GM23338 (cell line): Measurements from ENCODE around the gene THOC2. TPM values are rescaled to one million over a fixed set of nuclear protein-coding genes. Genes with fewer than 3 reads are reported as not detected.

Source experiments
- ATAC-seq: fragments of 200-7000 bp; cut with Tn5 transposase; 3 replicates; pipeline ENCODE4 v1.9.1; 2020
- DNase-seq: peaks from one replicate; pipeline ENCODE4 v3.0.0-alpha.2; 2015; ENCODE audit warnings: low spot score
- H2AFZ ChIP-seq: fragments of 200-600 bp; sonication (generic); 2 replicates; pipeline ENCODE4 v1.8.0; 2016; ENCODE audit warnings: antibody characterized with exemption, mild to moderate bottlenecking, moderate library complexity
- H3F3A ChIP-seq: fragments of 200-600 bp; sonication (generic); replicated peaks from 2 replicates; pipeline ENCODE4 v1.8.0; 2017; ENCODE audit warnings: antibody characterized with exemption, mixed run types, low read depth
- H3K27ac ChIP-seq: fragments of 200-600 bp; sonication (generic); 2 replicates; pipeline ENCODE4 v1.6.1; 2016; ENCODE audit warnings: low read depth
- H3K27me3 ChIP-seq: fragments of 200-600 bp; sonication (generic); 2 replicates; pipeline ENCODE4 v1.8.0; 2016; ENCODE audit warnings: mild to moderate bottlenecking, mixed run types, moderate library complexity; ENCODE audit not compliant: insufficient read depth
- H3K36me3 ChIP-seq: fragments of 200-600 bp; sonication (generic); 2 replicates; pipeline ENCODE4 v1.8.0; 2016; ENCODE audit warnings: mild to moderate bottlenecking; ENCODE audit not compliant: insufficient read depth
- H3K4me1 ChIP-seq: fragments of 200-600 bp; sonication (generic); 2 replicates; pipeline ENCODE4 v1.8.0; 2016; ENCODE audit warnings: mild to moderate bottlenecking, moderate library complexity; ENCODE audit not compliant: insufficient read depth
- H3K4me2 ChIP-seq: fragments of 200-600 bp; sonication (generic); 2 replicates; pipeline ENCODE4 v1.7.1; 2017; ENCODE audit warnings: mixed run types
- H3K4me3 ChIP-seq: fragments of 200-600 bp; sonication (generic); 2 replicates; pipeline ENCODE4 v1.6.1; 2016; ENCODE audit warnings: mixed run types
- H3K79me2 ChIP-seq: fragments of 200-600 bp; sonication (generic); replicated peaks from 2 replicates; pipeline ENCODE4 v1.8.0; 2017; ENCODE audit warnings: mild to moderate bottlenecking; ENCODE audit not compliant: insufficient read depth
- H3K9me2 ChIP-seq: fragments of 200-600 bp; sonication (generic); 2 replicates; pipeline ENCODE4 v1.8.0; 2017; ENCODE audit not compliant: insufficient read depth
- H4K20me1 ChIP-seq: fragments of 200-600 bp; sonication (generic); replicated peaks from 2 replicates; pipeline ENCODE4 v1.8.0; 2017; ENCODE audit warnings: mild to moderate bottlenecking; ENCODE audit not compliant: insufficient read depth
- H3K27ac Mint-ChIP-seq: 2 replicates; pipeline ENCODE4 v1.8.0; 2020; ENCODE audit warnings: inconsistent platforms, mild to moderate bottlenecking, moderate library complexity, mixed read lengths
- H3K27me3 Mint-ChIP-seq: 3 replicates; pipeline ENCODE4 v1.8.0; 2022; ENCODE audit warnings: low read depth, mild to moderate bottlenecking, moderate library complexity, mixed read lengths, inconsistent platforms; ENCODE audit not compliant: insufficient read depth, poor library complexity
- H3K36me3 Mint-ChIP-seq: 3 replicates; pipeline ENCODE4 v1.8.0; 2021; ENCODE audit warnings: low read depth, mild to moderate bottlenecking, inconsistent platforms, moderate library complexity, mixed read lengths
- H3K4me1 Mint-ChIP-seq: 3 replicates; pipeline ENCODE4 v1.8.0; 2020; ENCODE audit warnings: mild to moderate bottlenecking, inconsistent platforms, mixed read lengths
- H3K4me3 Mint-ChIP-seq: 3 replicates; pipeline ENCODE4 v1.8.0; 2021; ENCODE audit warnings: moderate library complexity, mild to moderate bottlenecking, inconsistent platforms, mixed read lengths
- H3K9me3 Mint-ChIP-seq: 3 replicates; pipeline ENCODE4 v1.8.0; 2020; ENCODE audit warnings: moderate library complexity, mild to moderate bottlenecking, inconsistent platforms, mixed read lengths
- CREB1 ChIP-seq: fragments of 250-450 bp; sonication (Bioruptor Pico); IDR thresholded peaks from 2 replicates; pipeline ENCODE4 v1.5.0; 2020; ENCODE audit warnings: low read depth, mild to moderate bottlenecking, moderate library complexity
- JUNB ChIP-seq: IDR thresholded peaks from one replicate; pipeline ENCODE4 v1.6.1; 2016; ENCODE audit warnings: antibody characterized with exemption; ENCODE audit not compliant: unreplicated experiment
- NANOG ChIP-seq: IDR thresholded peaks from 2 replicates; pipeline ENCODE4 v1.6.1; 2016; ENCODE audit warnings: antibody characterized with exemption, borderline replicate concordance
- POLR2AphosphoS5 ChIP-seq: IDR thresholded peaks from 2 replicates; pipeline ENCODE4 v1.6.1; 2016; ENCODE audit warnings: antibody characterized with exemption, low read depth
- ZNF331 ChIP-seq: fragments of 250-450 bp; sonication (Bioruptor Pico); IDR thresholded peaks from 2 replicates; pipeline ENCODE4 v1.5.0; 2020; ENCODE audit warnings: low read depth, mild to moderate bottlenecking, moderate library complexity
- polyA plus RNA-seq: library from polyadenylated mRNA; unstranded; fragments of >200 nt; fragmentation: Nextera tagmentation; extraction: Ambion mirVana; gene quantifications from 2 replicates; pipeline ENCODE4 v1.2.1, GENCODE V29; 2016
- total RNA-seq: library from RNA; depleted of rRNA; stranded (reverse); fragments of >200 nt; shearing (Covaris generic); gene quantifications from 2 replicates; pipeline ENCODE4 v1.2.3, GENCODE V29; 2014
- TF ChIP-seq, protein P1 (sequence below): IDR thresholded peaks from one replicate; pipeline ENCODE4 v1.6.1; 2018; ENCODE audit warnings: antibody characterized with exemption; ENCODE audit not compliant: unreplicated experiment
- TF ChIP-seq, protein P2 (sequence below): IDR thresholded peaks from 2 replicates; pipeline ENCODE4 v1.6.1; 2016; ENCODE audit warnings: antibody characterized with exemption
- TF ChIP-seq, protein P3 (sequence below), 2 experiments: fragments of 200-600 bp in 1 of 2; sonication (generic) in 1 of 2; conservative IDR thresholded peaks; 2 replicates each; pipeline versions ENCODE4 v1.5.1 to v1.6.1; 2016 to 2017; ENCODE audit warnings: antibody characterized with exemption in 2 of 2, low read depth in 2 of 2, mild to moderate bottlenecking in 2 of 2, moderate library complexity in 1 of 2

The THOC2 gene
- total and polyA plus RNA-seq, 2 experiments from 2014 or later: 86.6 to 138 TPM

DNA sequence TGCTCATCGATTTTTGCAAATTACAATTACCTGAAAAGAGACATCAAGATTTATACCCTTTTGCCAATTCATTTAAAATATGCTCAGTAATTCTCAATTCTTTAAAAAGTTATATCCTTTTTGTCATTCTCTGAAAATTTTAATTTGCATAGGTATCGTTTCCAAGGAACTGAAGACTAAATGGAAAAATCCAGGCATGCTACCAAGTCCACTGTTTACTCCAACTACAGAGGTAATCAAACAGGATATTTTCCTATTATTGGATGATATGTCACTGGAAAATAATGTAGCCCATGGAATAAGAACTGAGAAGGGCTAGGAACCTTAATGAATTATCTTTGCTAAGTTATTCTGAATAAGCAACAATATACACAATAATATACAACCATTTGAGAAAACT, 132.7 kb downstream of the THOC2 start (continued):
- TF ChIP-seq, protein P1, sequence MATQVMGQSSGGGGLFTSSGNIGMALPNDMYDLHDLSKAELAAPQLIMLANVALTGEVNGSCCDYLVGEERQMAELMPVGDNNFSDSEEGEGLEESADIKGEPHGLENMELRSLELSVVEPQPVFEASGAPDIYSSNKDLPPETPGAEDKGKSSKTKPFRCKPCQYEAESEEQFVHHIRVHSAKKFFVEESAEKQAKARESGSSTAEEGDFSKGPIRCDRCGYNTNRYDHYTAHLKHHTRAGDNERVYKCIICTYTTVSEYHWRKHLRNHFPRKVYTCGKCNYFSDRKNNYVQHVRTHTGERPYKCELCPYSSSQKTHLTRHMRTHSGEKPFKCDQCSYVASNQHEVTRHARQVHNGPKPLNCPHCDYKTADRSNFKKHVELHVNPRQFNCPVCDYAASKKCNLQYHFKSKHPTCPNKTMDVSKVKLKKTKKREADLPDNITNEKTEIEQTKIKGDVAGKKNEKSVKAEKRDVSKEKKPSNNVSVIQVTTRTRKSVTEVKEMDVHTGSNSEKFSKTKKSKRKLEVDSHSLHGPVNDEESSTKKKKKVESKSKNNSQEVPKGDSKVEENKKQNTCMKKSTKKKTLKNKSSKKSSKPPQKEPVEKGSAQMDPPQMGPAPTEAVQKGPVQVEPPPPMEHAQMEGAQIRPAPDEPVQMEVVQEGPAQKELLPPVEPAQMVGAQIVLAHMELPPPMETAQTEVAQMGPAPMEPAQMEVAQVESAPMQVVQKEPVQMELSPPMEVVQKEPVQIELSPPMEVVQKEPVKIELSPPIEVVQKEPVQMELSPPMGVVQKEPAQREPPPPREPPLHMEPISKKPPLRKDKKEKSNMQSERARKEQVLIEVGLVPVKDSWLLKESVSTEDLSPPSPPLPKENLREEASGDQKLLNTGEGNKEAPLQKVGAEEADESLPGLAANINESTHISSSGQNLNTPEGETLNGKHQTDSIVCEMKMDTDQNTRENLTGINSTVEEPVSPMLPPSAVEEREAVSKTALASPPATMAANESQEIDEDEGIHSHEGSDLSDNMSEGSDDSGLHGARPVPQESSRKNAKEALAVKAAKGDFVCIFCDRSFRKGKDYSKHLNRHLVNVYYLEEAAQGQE: no peak
- TF ChIP-seq ZNF331 (CRISPR knock-in tag) (no peak), JUNB (no peak), POLR2AphosphoS5 (no peak), NANOG (no peak)
- TF ChIP-seq, protein P2, sequence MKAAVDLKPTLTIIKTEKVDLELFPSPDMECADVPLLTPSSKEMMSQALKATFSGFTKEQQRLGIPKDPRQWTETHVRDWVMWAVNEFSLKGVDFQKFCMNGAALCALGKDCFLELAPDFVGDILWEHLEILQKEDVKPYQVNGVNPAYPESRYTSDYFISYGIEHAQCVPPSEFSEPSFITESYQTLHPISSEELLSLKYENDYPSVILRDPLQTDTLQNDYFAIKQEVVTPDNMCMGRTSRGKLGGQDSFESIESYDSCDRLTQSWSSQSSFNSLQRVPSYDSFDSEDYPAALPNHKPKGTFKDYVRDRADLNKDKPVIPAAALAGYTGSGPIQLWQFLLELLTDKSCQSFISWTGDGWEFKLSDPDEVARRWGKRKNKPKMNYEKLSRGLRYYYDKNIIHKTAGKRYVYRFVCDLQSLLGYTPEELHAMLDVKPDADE: no peak
- TF ChIP-seq, protein P3, sequence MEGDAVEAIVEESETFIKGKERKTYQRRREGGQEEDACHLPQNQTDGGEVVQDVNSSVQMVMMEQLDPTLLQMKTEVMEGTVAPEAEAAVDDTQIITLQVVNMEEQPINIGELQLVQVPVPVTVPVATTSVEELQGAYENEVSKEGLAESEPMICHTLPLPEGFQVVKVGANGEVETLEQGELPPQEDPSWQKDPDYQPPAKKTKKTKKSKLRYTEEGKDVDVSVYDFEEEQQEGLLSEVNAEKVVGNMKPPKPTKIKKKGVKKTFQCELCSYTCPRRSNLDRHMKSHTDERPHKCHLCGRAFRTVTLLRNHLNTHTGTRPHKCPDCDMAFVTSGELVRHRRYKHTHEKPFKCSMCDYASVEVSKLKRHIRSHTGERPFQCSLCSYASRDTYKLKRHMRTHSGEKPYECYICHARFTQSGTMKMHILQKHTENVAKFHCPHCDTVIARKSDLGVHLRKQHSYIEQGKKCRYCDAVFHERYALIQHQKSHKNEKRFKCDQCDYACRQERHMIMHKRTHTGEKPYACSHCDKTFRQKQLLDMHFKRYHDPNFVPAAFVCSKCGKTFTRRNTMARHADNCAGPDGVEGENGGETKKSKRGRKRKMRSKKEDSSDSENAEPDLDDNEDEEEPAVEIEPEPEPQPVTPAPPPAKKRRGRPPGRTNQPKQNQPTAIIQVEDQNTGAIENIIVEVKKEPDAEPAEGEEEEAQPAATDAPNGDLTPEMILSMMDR (conservative IDR thresholded peaks at IDR 0.05; ENCODE audit: low read depth in 2 of 2): no peak

DNA sequence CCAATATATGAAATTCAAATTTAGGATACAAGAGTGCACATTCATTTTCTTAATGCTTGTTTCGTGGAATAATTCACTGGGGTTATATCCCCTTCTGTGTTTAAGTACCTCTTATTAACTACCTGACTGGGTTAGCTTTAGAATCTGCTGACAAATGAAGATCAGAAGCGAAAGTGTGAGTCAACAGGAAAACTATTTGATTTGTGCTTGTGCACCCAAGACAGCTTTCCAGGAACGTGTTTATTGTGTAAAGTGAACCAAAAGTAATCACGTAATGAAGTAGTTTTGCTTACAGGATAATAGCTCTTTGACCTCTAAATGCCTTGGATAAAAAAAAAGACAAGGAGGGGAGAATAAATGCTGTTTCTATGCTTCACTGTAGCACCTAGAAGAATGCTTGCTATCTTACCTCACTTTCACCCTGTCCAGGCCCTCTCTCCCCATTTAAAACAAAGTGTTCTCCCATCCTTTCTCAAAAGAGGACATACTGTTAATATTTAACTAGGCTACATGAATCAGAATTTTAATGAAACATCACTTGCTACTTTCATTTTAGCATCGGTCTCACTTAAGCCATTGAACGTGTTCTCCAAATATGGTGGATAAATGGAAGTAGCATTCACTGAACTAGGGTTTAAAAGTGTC, 141.9 kb downstream of the THOC2 start:
- Histone ChIP-seq H3K79me2 (no peaks in the 10 kb centered on the region), H3F3A (no peaks in the 10 kb centered on the region), H3K4me3 (no peak overlapping the region), H2AFZ (no peak overlapping the region), H3K4me1 (no peaks in the 10 kb centered on the region), H4K20me1 (no peaks in the 10 kb centered on the region), H3K27me3 (no peaks in the 10 kb centered on the region), H3K9me2 (no peaks in the 10 kb centered on the region), H3K4me2 (no peak overlapping the region), H3K27ac (no peak overlapping the region), H3K36me3 (no peaks in the 10 kb centered on the region)
- no peaks in the 10 kb centered on the region for H3K27me3 Mint-ChIP-seq
- TF ChIP-seq CREB1: no peak
- TF ChIP-seq, protein P3 (conservative IDR thresholded peaks at IDR 0.05; ENCODE audit: low read depth in 2 of 2): no peak
- no peak for DNase-seq
- H3K9me3 Mint-ChIP-seq: no peaks in the 10 kb centered on the region
- no peak overlapping the region for H3K27ac Mint-ChIP-seq
- no peak overlapping the region for H3K4me3 Mint-ChIP-seq
- no peaks in the 10 kb centered on the region for H3K4me1 Mint-ChIP-seq
- no peak for ATAC-seq
- no peaks in the 10 kb centered on the region for H3K36me3 Mint-ChIP-seq
